GM10266 (cell line): ENCODE results near the gene ZNF526.

Source experiments
- DNase-seq: peaks from one replicate; pipeline ENCODE4 v3.0.0; 2012; ENCODE audit errors: extremely low spot score
- TF ChIP-seq, protein P1 (sequence below): IDR thresholded peaks from 2 replicates; pipeline ENCODE4 v1.5.1; 2012; ENCODE audit warnings: mild to moderate bottlenecking, low read depth; ENCODE audit not compliant: control insufficient read depth, insufficient read depth; ENCODE audit errors: missing control alignments

The ZNF526 gene

DNA sequence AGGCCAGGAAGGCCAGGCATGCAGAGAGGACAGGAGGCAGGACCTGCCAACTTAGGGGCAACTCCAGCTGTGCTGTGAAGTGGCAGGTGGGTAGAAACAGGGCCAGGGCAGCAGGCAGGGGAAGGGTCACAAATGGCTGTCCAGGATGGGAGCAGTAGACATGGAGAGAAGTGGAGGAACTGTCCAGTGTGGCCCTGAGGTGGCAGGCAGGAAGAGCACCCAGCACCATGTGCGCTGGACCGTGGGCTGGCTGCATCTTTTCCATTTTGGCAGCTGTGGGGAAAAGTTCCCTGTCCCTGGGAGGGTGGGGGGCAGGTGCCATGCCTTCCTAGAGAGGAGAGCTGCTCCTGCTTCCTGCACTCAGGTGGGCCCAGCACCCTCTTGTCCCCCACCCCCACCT is 16.4 kb upstream of the ZNF526 start:
- TF ChIP-seq, protein P1, sequence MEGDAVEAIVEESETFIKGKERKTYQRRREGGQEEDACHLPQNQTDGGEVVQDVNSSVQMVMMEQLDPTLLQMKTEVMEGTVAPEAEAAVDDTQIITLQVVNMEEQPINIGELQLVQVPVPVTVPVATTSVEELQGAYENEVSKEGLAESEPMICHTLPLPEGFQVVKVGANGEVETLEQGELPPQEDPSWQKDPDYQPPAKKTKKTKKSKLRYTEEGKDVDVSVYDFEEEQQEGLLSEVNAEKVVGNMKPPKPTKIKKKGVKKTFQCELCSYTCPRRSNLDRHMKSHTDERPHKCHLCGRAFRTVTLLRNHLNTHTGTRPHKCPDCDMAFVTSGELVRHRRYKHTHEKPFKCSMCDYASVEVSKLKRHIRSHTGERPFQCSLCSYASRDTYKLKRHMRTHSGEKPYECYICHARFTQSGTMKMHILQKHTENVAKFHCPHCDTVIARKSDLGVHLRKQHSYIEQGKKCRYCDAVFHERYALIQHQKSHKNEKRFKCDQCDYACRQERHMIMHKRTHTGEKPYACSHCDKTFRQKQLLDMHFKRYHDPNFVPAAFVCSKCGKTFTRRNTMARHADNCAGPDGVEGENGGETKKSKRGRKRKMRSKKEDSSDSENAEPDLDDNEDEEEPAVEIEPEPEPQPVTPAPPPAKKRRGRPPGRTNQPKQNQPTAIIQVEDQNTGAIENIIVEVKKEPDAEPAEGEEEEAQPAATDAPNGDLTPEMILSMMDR = no peak
- no peak for DNase-seq

DNA sequence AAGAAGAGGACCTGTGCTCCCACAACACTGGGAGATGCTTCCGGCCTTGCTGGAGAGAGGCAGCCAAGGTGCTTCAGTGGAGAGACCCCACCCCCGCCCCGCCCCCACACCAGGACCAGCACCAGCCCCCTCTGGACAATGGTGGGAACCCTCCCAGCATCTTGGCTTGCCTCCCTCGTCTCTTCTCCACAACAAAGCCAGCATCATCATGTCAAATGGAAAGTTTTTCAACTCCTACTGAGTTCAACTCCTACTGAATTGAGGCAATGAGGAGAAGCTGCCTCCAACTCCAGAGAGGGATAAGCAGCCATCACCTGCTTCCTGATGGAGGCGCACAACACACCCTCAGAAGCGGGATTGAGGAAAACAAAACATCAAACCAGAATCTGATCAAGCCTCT is 15.4 kb upstream of the ZNF526 start:
- TF ChIP-seq, protein P1 = no peak
- no peak for DNase-seq

DNA sequence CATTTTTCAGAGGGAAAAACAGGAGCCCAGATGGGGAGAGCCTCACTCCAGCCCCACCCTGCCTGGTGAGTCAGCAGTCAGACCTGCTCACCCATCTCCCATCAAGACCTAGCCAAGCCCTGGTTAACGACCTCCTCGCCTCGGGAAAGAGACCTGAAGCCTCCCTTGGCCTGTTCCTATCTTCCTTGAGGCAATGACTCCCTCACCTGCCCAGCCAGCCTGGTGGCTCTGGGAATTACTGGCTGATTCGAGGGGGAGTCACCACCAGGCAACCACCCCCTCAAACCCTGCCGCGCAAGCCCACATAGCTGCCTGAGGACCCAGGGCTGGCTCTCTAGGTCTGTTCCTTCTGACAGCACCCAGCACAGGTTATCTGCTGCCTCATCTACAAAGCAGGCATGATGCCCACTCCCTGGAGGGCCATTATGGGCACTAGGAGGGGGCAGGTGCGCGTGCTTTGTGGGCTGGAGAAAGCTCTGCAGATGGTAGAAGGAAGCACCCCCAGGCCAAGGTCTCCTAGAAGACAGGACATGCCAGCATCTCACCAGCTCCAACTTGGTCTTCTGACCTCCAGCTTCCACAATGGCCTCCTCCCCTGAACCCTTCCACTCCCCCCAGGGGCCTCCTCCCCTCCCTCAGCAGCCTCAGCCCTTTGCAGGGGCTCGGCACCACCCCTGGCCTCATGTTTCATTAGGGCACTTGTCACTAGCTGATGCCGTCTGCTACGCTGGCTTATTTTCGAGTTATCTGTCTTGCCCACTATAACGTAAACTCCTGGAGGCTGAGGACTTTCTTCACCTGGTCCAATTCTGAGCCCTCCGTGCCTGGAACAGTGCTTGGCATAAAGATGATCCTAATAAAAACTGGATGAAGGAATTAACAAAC is 13.0 kb upstream of the ZNF526 start:
- TF ChIP-seq, protein P1 = no peak

DNA sequence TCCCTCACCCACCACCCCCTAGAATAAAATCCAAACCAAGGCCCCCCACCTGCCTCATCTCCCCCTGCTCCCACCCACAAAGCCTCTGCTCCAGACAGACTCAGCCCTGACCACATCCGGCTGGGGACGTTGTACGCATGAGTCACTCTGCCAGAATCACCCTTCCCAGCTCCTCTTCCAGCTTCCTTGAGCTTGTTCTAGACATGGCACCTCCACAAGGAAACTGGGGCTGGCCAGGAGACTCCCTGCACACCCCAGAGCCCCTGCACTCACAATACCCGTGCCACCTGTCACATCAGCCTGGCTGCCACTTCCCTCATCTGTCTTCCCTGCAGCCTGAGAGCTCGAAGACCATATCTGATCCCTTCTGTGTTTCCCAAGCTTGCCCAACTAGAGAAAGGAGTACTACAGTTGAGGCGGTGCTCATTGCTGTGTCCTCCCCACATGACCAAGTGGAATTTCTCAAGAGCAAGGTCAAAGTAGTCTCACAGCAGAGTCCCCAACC is 12.3 kb upstream of the ZNF526 start:
- TF ChIP-seq, protein P1 = no peak
- no peak for DNase-seq

More for the DNA sequence above, 13.0 kb upstream of the ZNF526 start:
- DNase-seq = no peak

DNA sequence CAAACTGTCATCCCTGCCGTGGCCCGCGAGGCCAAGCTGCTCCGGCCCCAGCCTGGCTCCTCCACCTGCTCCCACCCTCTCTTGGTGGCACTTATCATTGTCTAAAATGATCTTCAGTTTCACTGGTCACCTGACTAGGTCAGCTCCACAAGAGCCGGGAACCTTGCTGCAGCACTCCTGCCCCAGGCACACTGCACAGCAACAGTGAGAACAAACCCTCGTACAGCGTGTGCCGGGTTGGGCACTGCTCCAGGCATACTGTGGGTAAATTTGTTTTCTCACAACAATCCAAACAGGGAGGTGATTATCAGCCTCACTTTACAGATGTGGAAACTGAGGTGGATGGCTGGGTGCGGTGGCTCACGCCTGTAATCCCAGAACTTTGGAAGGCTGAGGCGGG is 11.5 kb upstream of the ZNF526 start:
- DNase-seq = no peak
- TF ChIP-seq, protein P1 = no peak

DNA sequence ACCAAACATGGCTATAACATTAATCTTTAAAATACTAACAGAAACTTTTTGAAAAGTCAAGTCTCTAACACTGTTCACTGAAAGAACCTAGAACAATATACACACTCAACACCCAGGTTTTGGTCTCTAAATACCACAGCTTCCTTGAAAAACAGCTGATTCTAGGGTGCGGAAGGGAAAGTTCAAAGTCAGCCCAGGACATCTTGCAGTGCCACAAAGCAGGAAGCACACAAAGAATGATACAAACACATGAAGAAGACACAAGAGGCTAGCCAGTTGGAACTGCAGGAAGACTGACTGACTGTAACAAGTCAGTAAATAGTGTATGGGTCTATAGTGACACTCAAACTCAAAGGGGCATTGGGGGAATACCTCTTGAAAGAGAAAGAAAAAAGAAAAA is 7.2 kb upstream of the ZNF526 start:
- no peak for DNase-seq
- TF ChIP-seq, protein P1 = no peak
